H1 (cell line): ENCODE data around the gene SNX12. TPM values are rescaled to one million over a fixed set of nuclear protein-coding genes. Genes with fewer than 3 reads are reported as not detected.

Experiments
- CTCF ChIA-PET: fragments of 300-600 bp; sonication (Branson Sonifier 250); formaldehyde crosslinking; loops from one replicate; lab custom pipeline; 2021; ENCODE audit not compliant: partially characterized antibody; lab: Charles Lee
- POLR2A ChIA-PET: fragments of 300-600 bp; sonication (Branson Sonifier 250); formaldehyde crosslinking; loops from one replicate; lab custom pipeline; 2021; ENCODE audit warnings: inconsistent platforms; ENCODE audit not compliant: partially characterized antibody; lab: Charles Lee
- DNase-seq, 2 experiments: peaks; one replicate each; pipeline versions ENCODE4 v3.0.0 to v3.0.0-alpha.2; 2010 to 2022; ENCODE audit warnings: low spot score in 2 of 2, low read depth in 1 of 2, mixed read lengths in 1 of 2
- FAIRE-seq: peaks from 2 replicates; lab custom pipeline; 2011; peaks lifted over from hg19 to GRCh38; lab: Jason Lieb, UNC
- H2AFZ ChIP-seq: 2 replicates; pipeline ENCODE4 v1.8.1; 2012; ENCODE audit warnings: low read length, inconsistent platforms
- H2AK5ac ChIP-seq: 2 replicates; pipeline ENCODE4 v1.6.1; 2013; ENCODE audit warnings: low read depth, low read length
- H2BK120ac ChIP-seq: replicated peaks from 2 replicates; pipeline ENCODE3; 2013; ENCODE audit warnings: low read depth, low read length, inconsistent platforms
- H2BK12ac ChIP-seq: 2 replicates; pipeline ENCODE4 v1.6.1; 2013; ENCODE audit warnings: low read depth, low read length
- H2BK15ac ChIP-seq: 2 replicates; pipeline ENCODE4 v1.6.1; 2013; ENCODE audit warnings: low read length
- H2BK20ac ChIP-seq: 2 replicates; pipeline ENCODE4 v1.6.1; 2013; ENCODE audit warnings: low read length
- H2BK5ac ChIP-seq: 2 replicates; pipeline ENCODE4 v1.6.1; 2013; ENCODE audit warnings: low read depth, low read length
- H3K14ac ChIP-seq: 2 replicates; pipeline ENCODE4 v1.6.1; 2013; ENCODE audit warnings: inconsistent platforms; ENCODE audit not compliant: insufficient read length
- H3K18ac ChIP-seq: 2 replicates; pipeline ENCODE4 v1.6.1; 2013; ENCODE audit warnings: low read length; ENCODE audit errors: extremely low read depth
- H3K23ac ChIP-seq: 2 replicates; pipeline ENCODE4 v1.6.1; 2013; ENCODE audit warnings: inconsistent platforms; ENCODE audit not compliant: insufficient read length
- H3K23me2 ChIP-seq: 2 replicates; pipeline ENCODE4 v1.6.1; 2013; ENCODE audit warnings: low read depth, low read length
- H3K27ac ChIP-seq: 2 replicates; pipeline ENCODE4 v1.6.1; 2011; ENCODE audit warnings: low read depth, low read length, inconsistent platforms
- H3K27me3 ChIP-seq, 4 experiments: replicated peaks in 1 of 4; 1 replicate in 1 of 4; 2 replicates in 3 of 4; pipeline versions ENCODE4 v1.6.1 to v1.8.1; 2011 to 2013; ENCODE audit warnings: low read length in 3 of 4, mild to moderate bottlenecking in 3 of 4, inconsistent platforms in 2 of 4, mixed read lengths in 2 of 4, moderate library complexity in 1 of 4; ENCODE audit not compliant: control insufficient read depth in 3 of 4, insufficient read depth in 3 of 4; ENCODE audit errors: extremely low read depth in 1 of 4
- H3K36me3 ChIP-seq, 4 experiments: 2 replicates each; pipeline versions ENCODE4 v1.6.1 to v1.8.1; 2011 to 2013; ENCODE audit warnings: mild to moderate bottlenecking in 4 of 4, low read length in 3 of 4, moderate library complexity in 2 of 4, control low read depth in 1 of 4, inconsistent platforms in 1 of 4; ENCODE audit not compliant: insufficient read depth in 4 of 4, control insufficient read depth in 2 of 4
- H3K4ac ChIP-seq: replicated peaks from 2 replicates; pipeline ENCODE3; 2013; ENCODE audit warnings: low read length, low read depth, mixed read lengths, inconsistent platforms; ENCODE audit not compliant: insufficient read length
- H3K4me1 ChIP-seq, 4 experiments: replicated peaks in 1 of 4; 1 replicate in 1 of 4; 2 replicates in 3 of 4; pipeline versions ENCODE4 v1.6.1 to v1.8.1; 2011 to 2013; ENCODE audit warnings: low read length in 3 of 4, inconsistent platforms in 2 of 4, mixed read lengths in 1 of 4; ENCODE audit not compliant: insufficient read depth in 4 of 4, control insufficient read depth in 3 of 4
- H3K4me2 ChIP-seq, 2 experiments: 2 replicates each; pipeline versions ENCODE4 v1.6.1 to v1.8.1; 2011 to 2013; ENCODE audit warnings: low read depth in 2 of 2, low read length in 2 of 2, control low read depth in 1 of 2, inconsistent platforms in 1 of 2, mild to moderate bottlenecking in 1 of 2; ENCODE audit not compliant: insufficient read depth in 1 of 2
- H3K4me3 ChIP-seq, 4 experiments: fragments of 200-600, 300-600 bp in 1 of 4; sonication (generic), shearing (Covaris generic), sonication (Bioruptor Twin) in 1 of 4; 2 replicates each; pipeline versions ENCODE4 v1.5.1 to v1.8.1; 2011 to 2016; ENCODE audit warnings: low read length in 4 of 4, low read depth in 3 of 4, control low read depth in 2 of 4, inconsistent platforms in 2 of 4, mild to moderate bottlenecking in 2 of 4, mixed read lengths in 1 of 4, moderate library complexity in 1 of 4; ENCODE audit not compliant: insufficient read depth in 2 of 4; ENCODE audit errors: extremely low read depth in 1 of 4
- H3K56ac ChIP-seq: replicated peaks from 2 replicates; pipeline ENCODE3; 2013; ENCODE audit warnings: low read depth, mild to moderate bottlenecking, mixed read lengths, low read length, inconsistent platforms; ENCODE audit not compliant: insufficient read length
- H3K79me1 ChIP-seq: 2 replicates; pipeline ENCODE4 v1.6.1; 2013; ENCODE audit warnings: low read depth, low read length, control low read depth
- H3K79me2 ChIP-seq, 2 experiments: 2 replicates each; pipeline versions ENCODE4 v1.6.1 to v1.8.1; 2012 to 2013; ENCODE audit warnings: low read length in 2 of 2, mild to moderate bottlenecking in 2 of 2, inconsistent platforms in 1 of 2; ENCODE audit not compliant: insufficient read depth in 2 of 2, control insufficient read depth in 1 of 2
- H3K9ac ChIP-seq, 4 experiments: replicated peaks in 1 of 4; 1 replicate in 1 of 4; 2 replicates in 3 of 4; pipeline versions ENCODE4 v1.6.1 to v1.8.1; 2011 to 2013; ENCODE audit warnings: low read depth in 3 of 4, low read length in 3 of 4, control low read depth in 2 of 4, mild to moderate bottlenecking in 2 of 4, moderate library complexity in 2 of 4, inconsistent platforms in 1 of 4; ENCODE audit errors: extremely low read depth in 1 of 4
- H3K9me3 ChIP-seq, 2 experiments: 2 replicates each; pipeline versions ENCODE4 v1.6.1 to v1.8.1; 2012 to 2013; ENCODE audit warnings: mild to moderate bottlenecking in 2 of 2, moderate library complexity in 2 of 2, control low read depth in 1 of 2, inconsistent platforms in 1 of 2, low read depth in 1 of 2, low read length in 1 of 2, mixed read lengths in 1 of 2; ENCODE audit not compliant: insufficient read depth in 2 of 2
- H4K20me1 ChIP-seq, 2 experiments: replicated peaks in 1 of 2; 2 replicates each; pipeline versions ENCODE3 to v1.8.1; 2011 to 2013; ENCODE audit warnings: inconsistent platforms in 2 of 2, low read length in 2 of 2, mild to moderate bottlenecking in 1 of 2; ENCODE audit not compliant: insufficient read depth in 2 of 2, control insufficient read depth in 1 of 2
- H4K5ac ChIP-seq: 2 replicates; pipeline ENCODE4 v1.6.1; 2013; ENCODE audit warnings: low read length, low read depth, mixed read lengths, inconsistent platforms; ENCODE audit not compliant: insufficient read length
- H4K8ac ChIP-seq: 2 replicates; pipeline ENCODE4 v1.8.0; 2013; ENCODE audit warnings: mild to moderate bottlenecking, moderate library complexity, low read length, inconsistent platforms; ENCODE audit not compliant: insufficient read depth; ENCODE audit errors: extremely low read depth
- H4K91ac ChIP-seq: replicated peaks from 2 replicates; pipeline ENCODE3; 2013; ENCODE audit warnings: low read length, mixed read lengths, inconsistent platforms; ENCODE audit not compliant: insufficient read length
- ASH2L ChIP-seq: fragments of 200-600, 300-600 bp; sonication (generic); IDR thresholded peaks from one replicate; pipeline ENCODE4 v1.7.1; 2017; ENCODE audit warnings: low read length
- BCL11A ChIP-seq, 2 experiments: IDR thresholded peaks; one replicate each; pipeline ENCODE4 v1.6.1; 2011; ENCODE audit warnings: low read depth in 2 of 2, low read length in 2 of 2, mild to moderate bottlenecking in 2 of 2
- GABPA ChIP-seq: IDR thresholded peaks from 2 replicates; pipeline ENCODE4 v1.6.1; 2011; ENCODE audit warnings: mild to moderate bottlenecking, low read length, moderate library complexity, borderline replicate concordance; ENCODE audit not compliant: insufficient read depth
- HDAC2 ChIP-seq, 2 experiments: fragments of 300-600 bp in 1 of 2; sonication (generic) in 1 of 2; IDR thresholded peaks; 2 replicates each; pipeline ENCODE4 v1.6.1; 2011 to 2012; ENCODE audit warnings: low read depth in 2 of 2, low read length in 2 of 2, mild to moderate bottlenecking in 2 of 2, moderate library complexity in 2 of 2, borderline replicate concordance in 1 of 2, inconsistent platforms in 1 of 2
- JUN ChIP-seq: IDR thresholded peaks from 2 replicates; pipeline ENCODE4 v1.6.1; 2011; ENCODE audit warnings: low read depth, mild to moderate bottlenecking, improper control_type of control experiment, low read length
- RXRA ChIP-seq: IDR thresholded peaks from 2 replicates; pipeline ENCODE4 v1.6.1; 2011; ENCODE audit warnings: low read depth, mild to moderate bottlenecking, low read length, moderate library complexity; ENCODE audit not compliant: insufficient read depth
- SAP30 ChIP-seq: fragments of 300-600 bp; sonication (generic); IDR thresholded peaks from 2 replicates; pipeline ENCODE4 v1.7.1; 2012; ENCODE audit warnings: low read length, moderate library complexity, mild to moderate bottlenecking, inconsistent platforms; ENCODE audit not compliant: insufficient read depth, insufficient replicate concordance
- SIRT6 ChIP-seq: IDR thresholded peaks from one replicate; pipeline ENCODE4 v1.7.1; 2012; ENCODE audit warnings: low read length, inconsistent platforms
- WGBS, 2 experiments: shearing (Covaris generic) in 1 of 2; methylation state at CpG; one replicate each; pipeline versions ENCODE4 v1.1.6 to v1.1.7; 2013 to 2015; ENCODE audit warnings: low lambda C conversion rate in 2 of 2, mixed read lengths in 2 of 2, inconsistent platforms in 1 of 2, low coverage in 1 of 2, missing lambda C conversion rate in 1 of 2; ENCODE audit not compliant: insufficient replicate concordance in 2 of 2, insufficient coverage in 1 of 2, insufficient read length in 1 of 2; ENCODE audit errors: extremely low coverage in 1 of 2, missing lambda C conversion rate in 1 of 2; 5-methylcytosine and 5-hydroxymethylcytosine counted together
- polyA plus RNA-seq, 7 experiments: library from polyadenylated mRNA; depleted of rRNA in 3 of 7; stranded (reverse) in 5 of 7; unstranded in 2 of 7; fragments of >200 nt in 5 of 7; fragments of 200-250 nt in 2 of 7; gene quantifications; 1 replicate in 5 of 7; 2 replicates in 1 of 7; 4 replicates in 1 of 7; pipeline versions ENCODE4 v1.2.1 to v1.2.3, GENCODE V29; 2011 to 2013; ENCODE audit warnings: missing spikeins in 2 of 7, mixed read lengths in 2 of 7
- total RNA-seq: library from RNA; stranded (reverse); fragmentation: NEBNext Ultra II Directional; extraction: Animal tissue kit (Norgen Biotek cat#: 25700); gene quantifications from 2 replicates; pipeline ENCODE4 v1.2.1, GENCODE V29; 2021
- TF ChIP-seq, protein P1 (sequence below): IDR thresholded peaks from 2 replicates; pipeline ENCODE4 v1.6.1; 2011; ENCODE audit warnings: low read depth, mild to moderate bottlenecking, low read length; ENCODE audit not compliant: insufficient read depth

Gene SNX12
- total and polyA plus RNA-seq, 2 of the 8 experiments (the other 6 are each of a cell fraction or from before 2014, with no cell fraction given) = 72.1 to 74.2 TPM

DNA sequence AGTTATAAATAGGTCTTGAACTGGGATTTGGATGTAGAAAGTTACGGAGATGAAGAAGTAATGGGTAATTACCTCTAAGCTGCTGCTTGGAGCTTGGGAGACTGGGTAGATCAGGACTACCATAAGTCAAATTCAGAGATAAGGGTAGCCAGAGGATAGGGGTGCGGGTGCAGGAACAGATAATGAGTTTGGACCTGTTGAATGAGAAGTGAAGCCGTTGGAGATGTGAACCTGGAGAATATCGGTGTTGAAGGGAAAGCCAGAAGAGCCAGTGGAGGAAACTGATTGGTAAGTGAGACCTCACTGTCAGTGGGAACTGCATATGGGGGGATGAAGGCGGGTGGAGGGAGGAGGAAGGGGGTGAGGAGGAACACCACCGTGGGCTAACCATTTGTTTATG, 26.9 kb upstream of the SNX12 start:
- Histone ChIP-seq H3K9me3 (no peaks in the 10 kb centered on the region), H3K4me3 (peak overlapping the region; percentile 43 to 78 (median 62)), H3K36me3 (no peaks in the 10 kb centered on the region), H3K23me2 (peaks cover 8% of the 10 kb centered on the region), H3K23ac (no peak overlapping the region), H2AFZ (0 out of 2 replicates have a peak overlapping the region, but pooled peaks have one; percentile 95), H3K27me3 (no peaks in the 10 kb centered on the region), H3K4me2 (peak overlapping the region; percentile 82 to 95), H3K14ac (no peak overlapping the region), H2BK120ac (no peak overlapping the region), H4K8ac (no peak overlapping the region), H2BK12ac (no peak overlapping the region), H3K27ac (no peak overlapping the region), H3K18ac (no peak overlapping the region), H3K4me1 (peaks cover 4 to 11% (median 10%) of the 10 kb centered on the region in 4 experiments), H4K5ac (no peak overlapping the region), H3K9ac (peak overlapping the region in 1 of 4 experiments; percentile 78; a peak in 4 of 7 replicates), H2BK5ac (no peak overlapping the region), H4K91ac (no peak overlapping the region), H4K20me1 (peaks cover 0 to 2% of the 10 kb centered on the region in 2 experiments), H3K4ac (no peak overlapping the region), H2BK20ac (no peak overlapping the region), H2AK5ac (no peak overlapping the region), H3K79me1 (no peaks in the 10 kb centered on the region; the same call in 1 of the 2 replicates), H2BK15ac (no peak overlapping the region), H3K79me2 (peaks cover 0 to 8% of the 10 kb centered on the region in 2 experiments; a peak in 2 of 4 replicates), H3K56ac (no peak overlapping the region)
- DNase-seq = no peak
- no peak for FAIRE-seq
- ChIA-PET CTCF (no interaction called here), POLR2A (no interaction called here)
- 39% methylated on average over 4 of the region's 6 CpGs; no CpG with 5 or more reads in 1 of the 2 experiments for WGBS, 2 experiments
- TF ChIP-seq BCL11A (IDR thresholded peaks at IDR 0.05; ENCODE audit: low read depth in 2 of 2, low read length in 2 of 2) = no peak
- no peak for TF ChIP-seq RXRA
- TF ChIP-seq GABPA = no peak
- TF ChIP-seq, protein P1, sequence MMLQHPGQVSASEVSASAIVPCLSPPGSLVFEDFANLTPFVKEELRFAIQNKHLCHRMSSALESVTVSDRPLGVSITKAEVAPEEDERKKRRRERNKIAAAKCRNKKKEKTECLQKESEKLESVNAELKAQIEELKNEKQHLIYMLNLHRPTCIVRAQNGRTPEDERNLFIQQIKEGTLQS = no peak
- no peak for TF ChIP-seq SAP30
- TF ChIP-seq JUN = no peak
- TF ChIP-seq SIRT6 = no peak
- no peak for TF ChIP-seq ASH2L
- no peak for TF ChIP-seq HDAC2 (IDR thresholded peaks at IDR 0.05; ENCODE audit: borderline replicate concordance in 1 of 2, low read depth in 2 of 2, low read length in 2 of 2)
